ENCODE results near the gene NFAM1.

NFAM1 gene

DNA sequence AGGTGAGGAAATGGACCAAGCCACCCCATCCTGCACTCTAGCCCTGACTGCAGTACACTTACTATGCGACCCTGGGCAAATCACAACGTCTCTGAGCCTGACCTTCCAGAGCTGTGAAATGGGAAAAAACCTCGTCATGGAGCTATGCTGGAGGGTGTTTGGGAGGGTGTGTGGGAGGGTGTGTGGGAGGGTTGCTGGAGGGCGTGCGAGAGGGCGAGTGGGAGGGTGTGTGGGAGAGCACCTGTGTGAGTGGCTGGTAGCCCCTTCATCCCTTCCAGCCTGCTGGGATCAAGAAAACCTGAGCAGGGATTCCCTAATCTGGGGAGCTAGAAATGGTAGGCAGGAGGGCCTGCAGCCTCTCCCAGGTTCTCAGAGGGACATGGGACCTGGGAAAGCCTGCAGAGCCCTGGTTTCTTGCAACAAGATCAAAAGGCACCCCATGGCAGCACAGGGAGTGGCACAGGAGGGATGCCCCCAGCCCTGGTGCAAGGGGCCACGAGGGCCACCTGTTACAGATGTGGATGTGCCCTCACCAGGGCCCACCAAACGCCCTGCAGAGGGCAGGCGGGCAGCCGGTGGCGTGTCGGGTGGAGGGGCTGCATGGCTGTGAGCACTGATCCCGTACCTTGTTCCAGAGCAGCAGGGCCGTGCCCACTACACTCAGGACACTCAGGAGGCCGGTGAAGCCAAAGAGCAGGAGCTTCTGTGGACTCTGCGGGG, 23.2 kb downstream of the NFAM1 start:
- TF ChIP-seq, protein P1, sequence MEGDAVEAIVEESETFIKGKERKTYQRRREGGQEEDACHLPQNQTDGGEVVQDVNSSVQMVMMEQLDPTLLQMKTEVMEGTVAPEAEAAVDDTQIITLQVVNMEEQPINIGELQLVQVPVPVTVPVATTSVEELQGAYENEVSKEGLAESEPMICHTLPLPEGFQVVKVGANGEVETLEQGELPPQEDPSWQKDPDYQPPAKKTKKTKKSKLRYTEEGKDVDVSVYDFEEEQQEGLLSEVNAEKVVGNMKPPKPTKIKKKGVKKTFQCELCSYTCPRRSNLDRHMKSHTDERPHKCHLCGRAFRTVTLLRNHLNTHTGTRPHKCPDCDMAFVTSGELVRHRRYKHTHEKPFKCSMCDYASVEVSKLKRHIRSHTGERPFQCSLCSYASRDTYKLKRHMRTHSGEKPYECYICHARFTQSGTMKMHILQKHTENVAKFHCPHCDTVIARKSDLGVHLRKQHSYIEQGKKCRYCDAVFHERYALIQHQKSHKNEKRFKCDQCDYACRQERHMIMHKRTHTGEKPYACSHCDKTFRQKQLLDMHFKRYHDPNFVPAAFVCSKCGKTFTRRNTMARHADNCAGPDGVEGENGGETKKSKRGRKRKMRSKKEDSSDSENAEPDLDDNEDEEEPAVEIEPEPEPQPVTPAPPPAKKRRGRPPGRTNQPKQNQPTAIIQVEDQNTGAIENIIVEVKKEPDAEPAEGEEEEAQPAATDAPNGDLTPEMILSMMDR (conservative IDR thresholded peaks at IDR 0.05; ENCODE audit: control insufficient read depth, insufficient read depth, low read depth, low read length), result no peak

DNA sequence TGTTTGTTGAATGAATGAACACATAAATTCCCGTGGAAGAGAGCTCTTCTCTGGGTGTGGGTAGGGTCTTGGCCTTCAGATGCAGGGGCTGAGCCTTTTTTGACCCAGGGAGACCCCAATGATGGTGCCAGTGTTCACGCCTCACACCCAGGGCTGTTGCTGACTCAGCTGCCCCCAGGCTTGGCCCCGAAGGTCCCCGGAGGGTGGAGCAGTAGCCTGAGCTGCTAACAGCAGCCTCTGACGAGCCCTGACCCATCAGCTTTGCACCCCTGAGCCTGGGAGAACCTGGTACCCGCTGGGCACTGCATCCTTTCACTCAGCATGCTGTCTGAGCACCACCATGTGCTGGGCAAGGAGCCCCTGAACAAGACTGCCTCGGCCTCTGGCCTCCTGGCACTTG, 23.9 kb downstream of the NFAM1 start:
- no peak for DNase-seq (ENCODE audit: low read depth)
- TF ChIP-seq, protein P1 (conservative IDR thresholded peaks at IDR 0.05; ENCODE audit: control insufficient read depth, insufficient read depth, low read depth, low read length), result no peak
- H3K4me3 ChIP-seq (ENCODE audit: control insufficient read depth, low read depth, low read length), result no peak overlapping the region

More for the DNA sequence above, 23.2 kb downstream of the NFAM1 start:
- no peak for DNase-seq (ENCODE audit: low read depth)
- no peak overlapping the region for H3K4me3 ChIP-seq (ENCODE audit: control insufficient read depth, low read depth, low read length)

DNA sequence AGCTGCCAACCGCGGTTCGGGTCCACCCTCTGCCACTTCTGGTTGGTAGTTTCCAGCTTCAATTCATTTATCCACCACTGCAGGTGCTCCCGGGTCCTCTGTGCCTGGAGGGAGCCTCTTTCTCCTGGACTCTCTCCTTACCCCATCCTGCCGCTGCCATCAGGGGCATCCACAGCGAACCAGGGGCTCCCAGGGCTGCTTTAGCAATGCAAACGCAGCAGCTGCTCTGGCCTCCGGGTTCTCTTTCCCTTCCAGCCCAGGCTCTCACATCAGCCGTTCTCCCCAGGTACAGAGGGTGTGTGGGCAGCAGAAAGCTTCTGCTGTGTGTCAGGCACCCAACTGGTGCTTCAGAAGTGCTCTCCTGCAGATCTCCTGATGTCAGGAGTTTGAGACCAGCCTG, 27.9 kb downstream of the NFAM1 start:
- DNase-seq (ENCODE audit: low read depth), result no peak
- H3K4me3 ChIP-seq (ENCODE audit: control insufficient read depth, low read depth, low read length), result no peak overlapping the region

DNA sequence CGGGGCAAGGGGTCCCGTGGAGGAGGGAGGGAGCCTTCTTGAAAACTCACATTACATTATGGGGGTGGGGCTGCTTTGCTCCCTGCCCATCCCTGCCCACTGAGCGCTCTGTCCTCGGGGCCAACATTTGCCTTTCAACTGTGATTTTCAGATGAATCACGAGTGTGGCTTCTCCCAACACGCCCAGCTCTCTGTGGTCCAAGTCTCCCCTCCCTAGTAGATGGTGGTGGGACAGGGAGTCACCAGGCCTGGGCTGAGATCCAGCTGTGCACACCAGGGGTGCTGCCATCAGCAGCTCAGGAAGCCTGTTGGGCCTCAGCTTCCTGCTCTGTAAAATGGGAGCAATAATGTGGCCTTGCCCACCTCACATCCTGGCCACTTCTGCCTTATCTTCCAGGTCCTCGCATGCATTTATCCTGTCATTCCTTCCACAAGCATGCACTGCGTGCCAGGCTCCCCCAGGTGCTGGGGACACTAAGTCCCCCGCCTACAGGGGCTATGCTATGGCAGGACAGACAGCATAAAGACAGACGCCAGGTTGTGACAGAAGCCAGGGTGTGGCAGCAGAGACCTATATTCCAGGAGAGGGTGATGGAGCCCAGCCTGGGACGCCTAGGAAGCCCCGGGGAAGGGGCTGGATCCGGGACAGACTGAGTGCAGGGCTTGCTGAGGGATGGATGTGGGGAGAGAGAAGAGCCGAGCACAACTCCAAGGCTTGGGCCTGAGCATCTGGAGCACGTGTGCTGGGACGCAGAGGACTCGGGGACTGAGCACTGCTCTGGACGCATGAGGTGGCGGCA, 30.5 kb downstream of the NFAM1 start:
- TF ChIP-seq, protein P1 (conservative IDR thresholded peaks at IDR 0.05; ENCODE audit: control insufficient read depth, insufficient read depth, low read depth, low read length), result no peak
- H3K4me3 ChIP-seq (ENCODE audit: control insufficient read depth, low read depth, low read length), result no peak overlapping the region
- no peak for DNase-seq (ENCODE audit: low read depth)

More for the DNA sequence above, 27.9 kb downstream of the NFAM1 start:
- TF ChIP-seq, protein P1 (conservative IDR thresholded peaks at IDR 0.05; ENCODE audit: control insufficient read depth, insufficient read depth, low read depth, low read length), result no peak

DNA sequence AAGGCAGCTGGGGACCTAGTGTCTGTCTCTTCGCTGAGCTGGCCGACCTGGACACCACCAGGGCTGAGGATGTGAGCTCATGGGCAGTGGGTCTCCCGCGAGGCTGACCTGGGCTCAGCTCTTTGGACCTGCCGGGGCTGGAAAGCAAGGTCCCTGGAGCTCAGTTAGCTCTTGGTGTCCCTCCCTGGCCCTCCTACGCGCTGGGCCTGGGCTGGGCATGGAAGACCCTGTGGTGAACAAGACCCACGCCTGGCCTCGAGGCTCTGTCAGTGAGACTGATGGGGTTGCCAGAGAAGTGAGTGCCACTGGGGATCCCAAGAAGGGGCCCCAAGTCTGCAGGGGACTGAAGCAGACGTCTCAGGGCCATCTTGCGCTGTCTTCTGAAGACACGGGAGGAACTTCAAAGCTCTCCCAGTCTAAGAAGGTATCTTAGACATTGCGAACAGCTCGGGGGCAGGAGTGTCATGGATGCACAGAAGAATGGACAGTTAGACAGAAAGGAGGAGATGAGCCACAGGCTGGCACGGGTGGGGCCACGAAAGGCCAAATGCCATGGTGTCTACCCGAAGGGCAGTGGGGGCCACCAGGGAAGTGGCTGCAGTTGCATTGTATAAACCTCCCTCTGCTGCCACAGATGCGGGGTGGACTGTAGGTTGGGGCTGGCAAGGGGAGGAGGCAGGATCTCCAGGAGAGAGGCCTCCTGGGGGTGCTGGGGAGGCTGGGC, 31.2 kb downstream of the NFAM1 start:
- TF ChIP-seq, protein P1 (conservative IDR thresholded peaks at IDR 0.05; ENCODE audit: control insufficient read depth, insufficient read depth, low read depth, low read length), result no peak
- no peak overlapping the region for H3K4me3 ChIP-seq (ENCODE audit: control insufficient read depth, low read depth, low read length)
- no peak for DNase-seq (ENCODE audit: low read depth)

All from fibroblast of mammary gland (primary cell).